ENCODE measurements around the gene TXNIP. TPM values are rescaled to one million over a fixed set of nuclear protein-coding genes. Genes with fewer than 3 reads are reported as not detected.

Gene TXNIP
- total and polyA plus RNA-seq, 5 donors: 548 to 943 (median 667) TPM

- under 1% methylated on average over 22 of the region's 22 CpGs for WGBS
- peak in 2 of 3 donors; percentile 22 to 70 for DNase-seq
- intact Hi-C loops (cut with DNase I): loop anchor here in 1 of 4 donors (10.0 kb wide), 1 partner anchor 66 kb away; no protein-coding TSS in a partner anchor
These were observed 35.3 kb downstream of the TXNIP start for GRCh38 chr1:145961109-145961424.

GRCh38 chr1:145960468-145961108 lies 35.8 kb downstream of the TXNIP start:
- DNase-seq (peak; percentile 88 to 96 (median 94)), ATAC-seq (peak; percentile 58 to 66)
- H3K9me3 ChIP-seq (ENCODE audit: control insufficient read depth, low read length): no peaks in the 10 kb centered on the region
- H3K4me1 ChIP-seq (ENCODE audit: control insufficient read depth, insufficient read depth, low read length): peaks cover 10% of the 10 kb centered on the region
- H3K27me3 ChIP-seq (ENCODE audit: control insufficient read depth, insufficient read depth): no peaks in the 10 kb centered on the region
- peak overlapping the region; percentile 68 for H3K4me3 ChIP-seq (ENCODE audit: low read length)
- intact Hi-C loops (cut with DNase I): loop anchor here in 1 of 4 donors (10.0 kb wide), 1 partner anchor 66 kb away; no protein-coding TSS in a partner anchor
- H3K27ac ChIP-seq (ENCODE audit: low read length): peak overlapping the region; percentile 85
- WGBS: 1% methylated on average over 44 of the region's 44 CpGs

More at GRCh38 chr1:145961109-145961424, 35.3 kb downstream of the TXNIP start:
- Histone ChIP-seq H3K9me3 (ENCODE audit: control insufficient read depth, low read length) (no peaks in the 10 kb centered on the region), H3K4me3 (ENCODE audit: low read length) (peak overlapping the region; percentile 68), H3K27me3 (ENCODE audit: control insufficient read depth, insufficient read depth) (no peaks in the 10 kb centered on the region), H3K27ac (ENCODE audit: low read length) (peak overlapping the region; percentile 85), H3K4me1 (ENCODE audit: control insufficient read depth, insufficient read depth, low read length) (peaks cover 10% of the 10 kb centered on the region)
- no peak for ATAC-seq

- no peak for ATAC-seq
These were observed 36.4 kb downstream of the TXNIP start for GRCh38 chr1:145959957-145960467.

GRCh38 chr1:145959333-145959732 lies 37.0 kb downstream of the TXNIP start:
- ATAC-seq (no peak), DNase-seq (no peak)
- Histone ChIP-seq H3K27ac (ENCODE audit: low read length) (no peak overlapping the region), H3K4me1 (ENCODE audit: control insufficient read depth, insufficient read depth, low read length) (peaks cover 12% of the 10 kb centered on the region), H3K27me3 (ENCODE audit: control insufficient read depth, insufficient read depth) (no peaks in the 10 kb centered on the region), H3K4me3 (ENCODE audit: low read length) (no peak overlapping the region), H3K9me3 (ENCODE audit: control insufficient read depth, low read length) (no peaks in the 10 kb centered on the region)
- intact Hi-C loops (cut with DNase I): no loop called here

More at GRCh38 chr1:145959957-145960467, 36.4 kb downstream of the TXNIP start:
- Histone ChIP-seq H3K27ac (ENCODE audit: low read length) (peak overlapping the region; percentile 85), H3K27me3 (ENCODE audit: control insufficient read depth, insufficient read depth) (no peaks in the 10 kb centered on the region), H3K4me3 (ENCODE audit: low read length) (peak overlapping the region; percentile 68), H3K4me1 (ENCODE audit: control insufficient read depth, insufficient read depth, low read length) (peaks cover 12% of the 10 kb centered on the region), H3K9me3 (ENCODE audit: control insufficient read depth, low read length) (no peaks in the 10 kb centered on the region)
- intact Hi-C loops (cut with DNase I): loop anchor here in 1 of 4 donors (10.0 kb wide), 1 partner anchor 65 kb away; no protein-coding TSS in a partner anchor
- DNase-seq: peak in 1 of 3 donors; percentile 24
- 5% methylated on average over 12 of the region's 12 CpGs for WGBS

- Histone ChIP-seq H3K27me3 (ENCODE audit: control insufficient read depth, insufficient read depth) (no peaks in the 10 kb centered on the region), H3K4me1 (ENCODE audit: control insufficient read depth, insufficient read depth, low read length) (peaks cover 8% of the 10 kb centered on the region), H3K9me3 (ENCODE audit: control insufficient read depth, low read length) (no peaks in the 10 kb centered on the region), H3K4me3 (ENCODE audit: low read length) (no peak overlapping the region), H3K27ac (ENCODE audit: low read length) (no peak overlapping the region)
- ATAC-seq (no peak), DNase-seq (no peak)
- intact Hi-C loops (cut with DNase I): no loop called here
These were observed 37.6 kb downstream of the TXNIP start for GRCh38 chr1:145958734-145959133.

- H3K4me1 ChIP-seq (ENCODE audit: control insufficient read depth, insufficient read depth, low read length): peaks cover 4% of the 10 kb centered on the region
- intact Hi-C loops (cut with DNase I): no loop called here
- no peaks in the 10 kb centered on the region for H3K9me3 ChIP-seq (ENCODE audit: control insufficient read depth, low read length)
These were observed 38.7 kb downstream of the TXNIP start, which contains the start of gene LIX1L for GRCh38 chr1:145957443-145958319. TSS of gene LIX1L (minus strand) at chr1:145958017. CDS start at chr1:145957927, 90 bp downstream.

GRCh38 chr1:145956781-145957442 lies 39.5 kb downstream of the TXNIP start:
- under 1% methylated on average over 3 of the region's 3 CpGs for WGBS
- H3K27me3 ChIP-seq (ENCODE audit: control insufficient read depth, insufficient read depth): no peaks in the 10 kb centered on the region
- H3K27ac ChIP-seq (ENCODE audit: low read length): peak overlapping the region; percentile 99
- ATAC-seq (no peak), DNase-seq (peak; percentile 65 to 80 (median 73))
- H3K9me3 ChIP-seq (ENCODE audit: control insufficient read depth, low read length): no peaks in the 10 kb centered on the region
- peak overlapping the region; percentile 86 for H3K4me3 ChIP-seq (ENCODE audit: low read length)
- intact Hi-C loops (cut with DNase I): no loop called here
- peaks cover 4% of the 10 kb centered on the region for H3K4me1 ChIP-seq (ENCODE audit: control insufficient read depth, insufficient read depth, low read length)

More at GRCh38 chr1:145957443-145958319, 38.7 kb downstream of the TXNIP start, which contains the start of gene LIX1L:
- DNase-seq (peak; percentile 97 to 98 (median 98)), ATAC-seq (peak; percentile 85 to 93)
- under 1% methylated on average over 60 of the region's 60 CpGs for WGBS
- Histone ChIP-seq H3K27me3 (ENCODE audit: control insufficient read depth, insufficient read depth) (no peaks in the 10 kb centered on the region), H3K27ac (ENCODE audit: low read length) (peak within 1 kb of the TSS; percentile 99), H3K4me3 (ENCODE audit: low read length) (peak within 1 kb of the TSS; percentile 86)

GRCh38 chr1:145956361-145956760 lies 40.0 kb downstream of the TXNIP start:
- Histone ChIP-seq H3K4me1 (ENCODE audit: control insufficient read depth, insufficient read depth, low read length) (peaks cover 4% of the 10 kb centered on the region), H3K9me3 (ENCODE audit: control insufficient read depth, low read length) (no peaks in the 10 kb centered on the region), H3K27ac (ENCODE audit: low read length) (no peak overlapping the region), H3K27me3 (ENCODE audit: control insufficient read depth, insufficient read depth) (no peaks in the 10 kb centered on the region), H3K4me3 (ENCODE audit: low read length) (peak overlapping the region; percentile 86)
- intact Hi-C loops (cut with DNase I): no loop called here
- DNase-seq: no peak
- ATAC-seq: no peak

GRCh38 chr1:145955436-145955835 lies 40.9 kb downstream of the TXNIP start:
- peak overlapping the region; percentile 66 for H3K27ac ChIP-seq (ENCODE audit: low read length)
- peak overlapping the region; percentile 10 for H3K4me3 ChIP-seq (ENCODE audit: low read length)
- DNase-seq: no peak
- intact Hi-C loops (cut with DNase I): no loop called here
- peaks cover 4% of the 10 kb centered on the region for H3K4me1 ChIP-seq (ENCODE audit: control insufficient read depth, insufficient read depth, low read length)
- H3K9me3 ChIP-seq (ENCODE audit: control insufficient read depth, low read length): no peaks in the 10 kb centered on the region
- no peak for ATAC-seq
- WGBS: 12% methylated on average over 2 of the region's 2 CpGs
- no peaks in the 10 kb centered on the region for H3K27me3 ChIP-seq (ENCODE audit: control insufficient read depth, insufficient read depth)

- Histone ChIP-seq H3K4me1 (ENCODE audit: control insufficient read depth, insufficient read depth, low read length) (peaks cover 2% of the 10 kb centered on the region), H3K9me3 (ENCODE audit: control insufficient read depth, low read length) (no peaks in the 10 kb centered on the region), H3K4me3 (ENCODE audit: low read length) (no peak overlapping the region), H3K27me3 (ENCODE audit: control insufficient read depth, insufficient read depth) (no peaks in the 10 kb centered on the region), H3K27ac (ENCODE audit: low read length) (no peak overlapping the region)
- DNase-seq: no peak
- WGBS: 81% methylated on average over 6 of the region's 6 CpGs
- ATAC-seq: no peak
- intact Hi-C loops (cut with DNase I): no loop called here
These were observed 42.5 kb downstream of the TXNIP start for GRCh38 chr1:145953861-145954260.
